ENCODE measurements around the gene GABARAPL1. TPM values are rescaled to one million over a fixed set of nuclear protein-coding genes. Genes with fewer than 3 reads are reported as not detected.

Gene GABARAPL1
- total RNA-seq, 1 experiment from 2014 or later, result 24.1 TPM

- Histone ChIP-seq H3K4me1 (ENCODE audit: control insufficient read depth, insufficient read depth, low read length) (peaks cover 12% of the 10 kb centered on the region), H3K27me3 (ENCODE audit: control insufficient read depth, insufficient read depth, low read length) (no peaks in the 10 kb centered on the region), H3K4me3 (ENCODE audit: low read depth in 2 of 2, low read length in 2 of 2) (no peak overlapping the region), H3K27ac (ENCODE audit: low read length) (no peak overlapping the region), H3K9me3 (ENCODE audit: control insufficient read depth, insufficient read depth, low read depth, low read length) (no peaks in the 10 kb centered on the region), H3K36me3 (ENCODE audit: control insufficient read depth, insufficient read depth, low read length) (no peaks in the 10 kb centered on the region)
- CTCF ChIA-PET, result interaction anchor here (0.7 kb wide), 1 partner anchor 167 kb away, joined by 8 read pairs; no protein-coding TSS in a partner anchor
- intact Hi-C loops (cut with micrococcal nuclease; ENCODE audit: unreplicated experiment) (no loop called here), in situ Hi-C loops (cut with HindIII; ENCODE audit: low pct_unique_long_range_greater_than_20kb, low sequenced_read_pairs) (no loop called here)
- POLR2A ChIA-PET, result no interaction called here
- ATAC-seq, result no peak
- TF ChIP-seq SIN3A (IDR thresholded peaks at IDR 0.05; ENCODE audit: borderline replicate concordance, insufficient read depth, low read depth, low read length), result no peak
- TF ChIP-seq TCF7L2 (IDR thresholded peaks at IDR 0.05; ENCODE audit: low read depth, low read length), result no peak
- no peak for TF ChIP-seq REST (IDR thresholded peaks at IDR 0.05; ENCODE audit: insufficient read depth in 1 of 2, low read depth in 2 of 2, low read length in 1 of 2)
- no peak for TF ChIP-seq POLR2AphosphoS5 (IDR thresholded peaks at IDR 0.05; ENCODE audit: low read depth, low read length)
- TF ChIP-seq CTCF (IDR thresholded peaks at IDR 0.05), result no peak
- no TSS peak for BruUV-seq (replicated peaks)
- no peak for DNase-seq (ENCODE audit: low read depth, low spot score)
Observed at GRCh38 chr12:10194160-10194670, 18.5 kb upstream of the GABARAPL1 start.

GRCh38 chr12:10196210-10196609 lies 16.5 kb upstream of the GABARAPL1 start:
- DNase-seq (ENCODE audit: low read depth, low spot score), result no peak
- BruUV-seq (replicated peaks), result no TSS peak
- POLR2A ChIA-PET, result interaction anchor here (0.7 kb wide), 2 partner anchors 100 to 249 kb away, joined by 3 to 9 read pairs; no protein-coding TSS in a partner anchor
- Histone ChIP-seq H3K27me3 (ENCODE audit: control insufficient read depth, insufficient read depth, low read length) (no peaks in the 10 kb centered on the region), H3K4me1 (ENCODE audit: control insufficient read depth, insufficient read depth, low read length) (peaks cover 6% of the 10 kb centered on the region), H3K4me3 (ENCODE audit: low read depth in 2 of 2, low read length in 2 of 2) (no peak overlapping the region), H3K9me3 (ENCODE audit: control insufficient read depth, insufficient read depth, low read depth, low read length) (no peaks in the 10 kb centered on the region), H3K36me3 (ENCODE audit: control insufficient read depth, insufficient read depth, low read length) (no peaks in the 10 kb centered on the region), H3K27ac (ENCODE audit: low read length) (no peak overlapping the region)
- intact Hi-C loops (cut with micrococcal nuclease; ENCODE audit: unreplicated experiment) (no loop called here), in situ Hi-C loops (cut with HindIII; ENCODE audit: low pct_unique_long_range_greater_than_20kb, low sequenced_read_pairs) (no loop called here)
- TF ChIP-seq POLR2AphosphoS5 (IDR thresholded peaks at IDR 0.05; ENCODE audit: low read depth, low read length) (no peak), REST (IDR thresholded peaks at IDR 0.05; ENCODE audit: insufficient read depth in 1 of 2, low read depth in 2 of 2, low read length in 1 of 2) (no peak), CTCF (IDR thresholded peaks at IDR 0.05) (no peak), SIN3A (IDR thresholded peaks at IDR 0.05; ENCODE audit: borderline replicate concordance, insufficient read depth, low read depth, low read length) (no peak), TCF7L2 (IDR thresholded peaks at IDR 0.05; ENCODE audit: low read depth, low read length) (no peak)
- no peak for ATAC-seq
- CTCF ChIA-PET, result interaction anchor here (0.7 kb wide), 2 partner anchors 43 to 1287 kb away, joined by 3 to 5 read pairs; no protein-coding TSS in a partner anchor

All from Panc1 (cell line).